Measurements from ENCODE around the gene COL6A5. TPM values are rescaled to one million over a fixed set of nuclear protein-coding genes. Genes with fewer than 3 reads are reported as not detected.

Gene COL6A5
- total and polyA plus RNA-seq, 9 of the 15 experiments (the other 6 are each of a cell fraction or from before 2014, with no cell fraction given): 1.5 to 9.7 (median 5.6) TPM

GRCh38 chr3:130340766-130341165 is 4.7 kb upstream of the COL6A5 start:
- no peak overlapping the region for H3K4me3 ChIP-seq
- 0 out of 2 replicates have a peak overlapping the region, but pooled peaks have one; percentile 23 for H2AFZ ChIP-seq (ENCODE audit: low read depth, low read length)
- CTCF ChIA-PET (ENCODE audit: low intra/inter-chr PET ratio): no interaction called here
- H3K9ac ChIP-seq (ENCODE audit: insufficient read depth in 1 of 2, low read depth in 2 of 2, low read length in 2 of 2): no peak overlapping the region
- no peak overlapping the region for H3K27ac ChIP-seq (ENCODE audit: extremely low read depth, low read depth, low read length)
- H3K79me2 ChIP-seq (ENCODE audit: control insufficient read depth, insufficient read depth, low read length): peaks cover 4% of the 10 kb centered on the region
- H3K9me1 ChIP-seq (ENCODE audit: control insufficient read depth, insufficient read depth, low read length): no peaks in the 10 kb centered on the region
- intact Hi-C loops (cut with micrococcal nuclease) (loop anchor here (5.0 kb wide), 1 partner anchor 37 kb away; no protein-coding TSS in a partner anchor), in situ Hi-C loops (cut with MboI) (no loop called here)
- no peaks in the 10 kb centered on the region for H3K9me3 ChIP-seq (replicated peaks; ENCODE audit: control insufficient read depth, insufficient read depth, low read depth, low read length)
- H4K20me1 ChIP-seq (replicated peaks; ENCODE audit: control insufficient read depth, insufficient read depth, low read length): no peaks in the 10 kb centered on the region
- 89% methylated on average over 1 of the region's 1 CpG for WGBS (ENCODE audit: insufficient coverage, low coverage, missing lambda C conversion rate)
- H3K27me3 ChIP-seq (ENCODE audit: control insufficient read depth in 2 of 2, insufficient read depth in 2 of 2, low read length in 2 of 2): no peaks in the 10 kb centered on the region
- no peak overlapping the region for H3K4me2 ChIP-seq (ENCODE audit: insufficient read depth, low read length)
- no TSS peak for BruUV-seq (replicated peaks)
- FAIRE-seq (no peak), DNase-seq (ENCODE audit: extremely low read depth in 1 of 4, low spot score in 3 of 4) (no peak), ATAC-seq (no peak)
- POLR2A ChIA-PET: no interaction called here
- H3K4me1 ChIP-seq (replicated peaks in 1 of 2; ENCODE audit: control insufficient read depth in 2 of 2, insufficient read depth in 2 of 2, low read length in 2 of 2): peaks cover 4 to 37% of the 10 kb centered on the region in 2 experiments; a peak in 4 of 5 replicates
- H3K36me3 ChIP-seq (ENCODE audit: control insufficient read depth, insufficient read depth, low read length): no peaks in the 10 kb centered on the region
- TF ChIP-seq ZFPM2 (CRISPR knock-in tag; IDR thresholded peaks at IDR 0.05) (no peak), BMI1 (IDR thresholded peaks at IDR 0.05; ENCODE audit: low read length) (no peak), STAT6 (CRISPR knock-in tag; IDR thresholded peaks at IDR 0.05) (no peak), SNRNP70 (optimal IDR thresholded peaks at IDR 0.05; ENCODE audit: low read depth, low read length) (no peak), ZHX1 (conservative IDR thresholded peaks at IDR 0.05; ENCODE audit: low read length) (no peak), GATAD2A (IDR thresholded peaks at IDR 0.05) (no peak), POLR3G (IDR thresholded peaks at IDR 0.05; ENCODE audit: extremely low read depth, insufficient read length, insufficient replicate concordance) (no peak), SMAD3 (CRISPR knock-in tag; conservative IDR thresholded peaks at IDR 0.05) (no peak), XRCC3 (IDR thresholded peaks at IDR 0.05) (no peak), ZBTB1 (CRISPR knock-in tag; IDR thresholded peaks at IDR 0.05; ENCODE audit: borderline replicate concordance, low read depth) (no peak)

Data from K562 (cell line).